HepG2 (cell line): ENCODE measurements around the gene TMCO2. TPM values are rescaled to one million over a fixed set of nuclear protein-coding genes. Genes with fewer than 3 reads are reported as not detected.
A peak's percentile ranks its signal among the peaks of the same experiment; 100 is the strongest.

ENCODE experiments used
- CEBPZ ChIP-seq: IDR thresholded peaks from 2 replicates; pipeline ENCODE4 v1.6.1; 2012; ENCODE audit warnings: low read length, improper control_type of control experiment
- HHEX ChIP-seq: IDR thresholded peaks from 2 replicates; pipeline ENCODE4 v1.6.1; 2016; ENCODE audit warnings: control low read depth
- HMG20B ChIP-seq: conservative IDR thresholded peaks from 2 replicates; pipeline ENCODE4 v1.6.1; 2016; ENCODE audit warnings: missing genetic modification reagents, missing compliant biosample characterization
- KLF6 ChIP-seq: IDR thresholded peaks from 2 replicates; pipeline ENCODE4 v1.8.0; 2016; ENCODE audit warnings: missing biosample characterization, missing genetic modification reagents
- MLX ChIP-seq: IDR thresholded peaks from 2 replicates; pipeline ENCODE4 v1.6.1; 2016
- NKX3-1 ChIP-seq: sonication (generic); formaldehyde crosslinking; IDR thresholded peaks from 2 replicates; pipeline ENCODE4 v1.5.0; 2020; ENCODE audit warnings: missing genetic modification reagents
- TOPORS ChIP-seq: sonication (generic); formaldehyde crosslinking; IDR thresholded peaks from 2 replicates; pipeline ENCODE4 v1.8.0; 2023; ENCODE audit warnings: mild to moderate bottlenecking, missing genetic modification reagents
- ZBTB14 ChIP-seq: sonication (generic); formaldehyde crosslinking; IDR thresholded peaks from 2 replicates; pipeline ENCODE4 v1.4.0; 2020; ENCODE audit warnings: missing genetic modification reagents
- ZNF260 ChIP-seq: sonication (generic); formaldehyde crosslinking; IDR thresholded peaks from 2 replicates; pipeline ENCODE4 v1.4.0; 2020; ENCODE audit warnings: missing genetic modification reagents, low read depth, mild to moderate bottlenecking, borderline replicate concordance
- ZNF264 ChIP-seq: sonication (generic); formaldehyde crosslinking; IDR thresholded peaks from 2 replicates; pipeline ENCODE4 v1.4.0; 2020; ENCODE audit warnings: missing genetic modification reagents
- ZNF407 ChIP-seq: sonication (generic); formaldehyde crosslinking; IDR thresholded peaks from one replicate; pipeline ENCODE4 v1.5.1; 2020; ENCODE audit warnings: mild to moderate bottlenecking, missing genetic modification reagents; ENCODE audit errors: not compliant biosample characterization
- ZNF576 ChIP-seq: sonication (generic); formaldehyde crosslinking; IDR thresholded peaks from 2 replicates; pipeline ENCODE4 v1.4.0; 2020; ENCODE audit warnings: mild to moderate bottlenecking, missing genetic modification reagents
- ZNF639 ChIP-seq: conservative IDR thresholded peaks from 2 replicates; pipeline ENCODE4 v1.6.1; 2018; ENCODE audit warnings: missing genetic modification reagents
- polyA plus RNA-seq, 8 experiments: library from polyadenylated mRNA; depleted of rRNA in 3 of 8; stranded (reverse) in 7 of 8; unstranded in 1 of 8; fragments of >200 nt; fragmentation: Illumina TruSeq in 4 of 8; extraction: Trizol in 4 of 8; gene quantifications; 2 replicates each; pipeline versions ENCODE4 v1.2.1 to v1.2.3, GENCODE V29; 2011 to 2016; ENCODE audit warnings: low read depth in 4 of 8, missing spikeins in 1 of 8, mixed read lengths in 1 of 8; ENCODE audit not compliant: insufficient read depth in 1 of 8
- total RNA-seq, 5 experiments: library from RNA; depleted of rRNA; stranded (reverse); fragments of >200 nt; fragmentation: Illumina TruSeq; extraction: Trizol; gene quantifications; 2 replicates each; pipeline ENCODE4 v1.2.3, GENCODE V29; 2016; ENCODE audit warnings: low read depth in 1 of 5

Gene TMCO2
- total and polyA plus RNA-seq, 2 of the 13 experiments (the other 11 are each of a cell fraction or from before 2014, with no cell fraction given), result not detected

GRCh38 chr1:40257688-40258444, 10.1 kb downstream of the TMCO2 start, which contains the start of gene ZMPSTE24 (continued):
- TF ChIP-seq ZNF260 (no peak), ZNF264 (CRISPR knock-in tag) (0 out of 2 replicates have a peak, but pooled peaks have one; percentile 48), ZNF576 (no peak), CEBPZ (no peak), MLX (CRISPR knock-in tag) (no peak), ZNF639 (CRISPR knock-in tag) (peak; percentile 96), ZNF407 (peak; percentile 89), HMG20B (CRISPR knock-in tag) (peak; percentile 59; the same call in 1 of the 2 replicates), NKX3-1 (0 out of 2 replicates have a peak, but pooled peaks have one; percentile 34), KLF6 (CRISPR knock-in tag) (peak; percentile 49), ZBTB14 (CRISPR knock-in tag) (peak; percentile 36; the same call in 1 of the 2 replicates), HHEX (CRISPR knock-in tag) (peak; percentile 75), TOPORS (CRISPR knock-in tag) (peak; percentile 92)
